ENCODE measurements around the gene RNASEH2B.

The RNASEH2B gene, protein sequence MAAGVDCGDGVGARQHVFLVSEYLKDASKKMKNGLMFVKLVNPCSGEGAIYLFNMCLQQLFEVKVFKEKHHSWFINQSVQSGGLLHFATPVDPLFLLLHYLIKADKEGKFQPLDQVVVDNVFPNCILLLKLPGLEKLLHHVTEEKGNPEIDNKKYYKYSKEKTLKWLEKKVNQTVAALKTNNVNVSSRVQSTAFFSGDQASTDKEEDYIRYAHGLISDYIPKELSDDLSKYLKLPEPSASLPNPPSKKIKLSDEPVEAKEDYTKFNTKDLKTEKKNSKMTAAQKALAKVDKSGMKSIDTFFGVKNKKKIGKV

DNA sequence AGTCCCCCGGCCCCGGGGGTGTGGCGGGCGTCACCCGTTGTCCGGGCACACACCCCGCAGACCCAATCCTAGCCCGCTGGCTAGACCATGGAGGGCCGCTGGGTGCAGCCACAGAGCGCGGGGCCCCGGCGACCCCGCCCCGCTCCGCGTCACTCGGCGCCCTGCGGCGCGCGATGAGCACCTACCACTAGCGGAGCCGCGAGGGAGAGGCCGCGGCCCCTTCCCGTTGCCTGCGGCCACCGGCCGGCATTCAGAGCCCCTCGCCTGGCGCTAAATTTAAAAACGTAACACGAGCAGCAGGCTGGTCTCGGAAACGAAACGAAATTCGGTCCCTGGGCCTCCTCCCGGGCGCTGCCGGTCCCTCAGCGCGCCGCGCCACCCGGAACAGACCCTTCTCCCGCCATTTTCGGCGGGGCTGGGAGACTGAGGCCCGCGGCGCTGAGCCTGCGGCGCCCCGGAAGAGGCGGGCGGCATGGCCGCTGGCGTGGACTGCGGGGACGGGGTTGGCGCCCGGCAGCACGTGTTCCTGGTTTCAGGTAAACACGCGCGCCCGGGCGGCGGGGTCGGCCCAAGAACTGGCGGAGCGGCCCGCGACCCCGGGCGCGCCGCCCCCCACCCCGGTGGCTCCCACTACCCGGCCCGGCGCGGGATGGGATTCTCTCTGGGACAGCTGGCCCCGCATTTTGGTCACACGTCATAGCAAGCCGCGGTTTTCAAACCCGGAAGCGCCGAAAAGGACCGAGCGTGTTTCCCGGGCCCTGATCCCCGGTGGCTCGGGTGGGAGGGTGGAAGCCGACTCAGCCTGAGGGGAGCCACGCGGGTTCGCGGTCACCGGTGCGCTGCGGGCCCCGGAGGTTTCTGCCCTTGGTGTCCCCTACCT, at the start of gene RNASEH2B:
TSS of gene RNASEH2B (plus strand) at position 187 of the 880 bp plus-strand sequence. CDS start at position 473, 286 bp downstream.
- peak; percentile 92 for DNase-seq

DNA sequence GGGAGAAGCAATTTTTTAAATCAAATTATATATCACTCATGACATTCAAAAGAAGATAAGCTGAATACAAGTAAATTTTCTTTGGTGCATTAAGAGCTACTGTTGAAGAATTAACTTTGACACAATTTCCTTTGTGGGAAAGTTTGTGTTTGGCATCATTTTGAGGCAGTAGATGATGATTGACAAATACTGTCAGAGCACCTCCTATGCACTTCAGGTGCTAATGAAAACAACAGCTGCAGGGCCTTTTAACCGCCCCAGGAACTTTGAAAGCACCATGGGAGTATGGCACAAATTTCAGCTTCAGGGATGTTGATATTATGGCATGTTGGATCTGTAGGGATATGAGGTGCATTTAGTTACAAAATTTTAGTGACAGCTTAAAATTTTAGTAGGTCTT, 45.1 kb upstream of the RNASEH2B start:
- no peak for DNase-seq

GRCh38 chr13:50866817-50867636, 42.6 kb upstream of the RNASEH2B start:
- DNase-seq: no peak

- DNase-seq: no peak
Observed at GRCh38 chr13:50867637-50867945, 42.0 kb upstream of the RNASEH2B start.

- no peak for DNase-seq
Observed at GRCh38 chr13:50871405-50871804, 38.2 kb upstream of the RNASEH2B start.

DNA sequence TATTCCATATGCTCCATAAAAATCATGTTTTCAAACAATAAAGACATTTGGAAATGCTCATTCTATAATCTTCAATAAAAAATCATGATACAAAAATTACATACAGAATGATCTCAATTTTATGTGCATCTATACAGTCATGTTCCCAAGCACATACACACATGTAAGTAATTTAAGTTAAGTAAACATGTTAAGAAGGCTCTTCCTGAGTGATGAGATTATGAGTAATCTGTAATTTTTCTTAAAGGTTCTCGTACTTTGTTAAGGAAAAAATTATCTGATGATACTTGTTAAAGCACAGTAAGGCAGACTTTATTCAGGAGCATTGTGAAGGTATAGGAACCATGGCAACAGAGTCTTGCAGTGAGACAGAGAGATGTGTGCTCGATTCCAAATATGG, 36.1 kb upstream of the RNASEH2B start:
- no peak for DNase-seq

DNA sequence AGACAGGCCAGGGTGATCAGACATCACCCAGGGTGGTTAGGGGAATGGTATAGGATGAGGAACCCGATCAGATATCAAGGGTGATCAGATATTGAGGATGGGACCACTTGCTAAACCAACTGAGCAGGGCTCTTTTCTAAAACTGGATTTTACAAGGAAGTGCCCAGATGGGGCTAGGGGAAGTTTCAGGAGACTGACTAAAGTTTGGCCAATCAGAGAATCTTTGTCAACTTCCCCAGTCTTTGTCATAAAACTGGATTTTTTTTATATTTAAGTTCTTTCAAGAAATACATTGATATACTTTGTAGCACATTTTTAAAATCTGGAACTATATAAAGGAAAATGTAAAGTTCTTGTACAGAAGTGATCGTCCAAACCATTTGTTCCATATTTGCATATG, 35.6 kb upstream of the RNASEH2B start:
- no peak for DNase-seq

DNA sequence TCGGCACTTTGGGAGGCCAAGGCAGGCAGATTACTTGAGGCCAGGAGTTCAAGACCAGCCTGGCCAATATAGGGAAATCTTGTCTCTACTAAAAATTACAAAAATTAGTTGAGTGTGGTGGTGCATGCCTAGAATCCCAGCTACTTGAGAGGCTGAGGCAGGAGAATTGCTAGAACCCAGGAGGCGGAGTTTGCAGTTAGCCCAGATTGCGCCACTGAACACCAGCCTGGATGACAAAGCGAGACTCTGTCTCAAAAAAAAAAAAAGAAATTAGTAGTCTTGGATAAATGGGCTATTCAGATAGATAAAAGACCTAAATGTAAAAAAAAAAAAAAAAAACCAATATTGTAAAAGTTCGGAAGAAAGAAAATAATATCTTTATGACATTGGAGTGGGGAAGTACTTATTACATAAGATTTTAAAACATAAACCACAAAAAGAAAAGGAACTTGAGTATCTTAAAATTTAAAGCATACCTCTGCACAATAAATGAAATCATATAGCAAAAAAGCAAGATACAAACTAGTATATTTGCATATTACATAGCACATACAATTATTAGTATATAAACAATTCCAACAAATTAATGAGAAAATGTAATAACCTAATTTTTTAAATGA, 26.7 kb upstream of the RNASEH2B start:
- no peak for DNase-seq

GRCh38 chr13:50883728-50884127, 25.9 kb upstream of the RNASEH2B start:
- DNase-seq: no peak

- DNase-seq: no peak
Observed at GRCh38 chr13:50884265-50884664, 25.3 kb upstream of the RNASEH2B start.

DNA sequence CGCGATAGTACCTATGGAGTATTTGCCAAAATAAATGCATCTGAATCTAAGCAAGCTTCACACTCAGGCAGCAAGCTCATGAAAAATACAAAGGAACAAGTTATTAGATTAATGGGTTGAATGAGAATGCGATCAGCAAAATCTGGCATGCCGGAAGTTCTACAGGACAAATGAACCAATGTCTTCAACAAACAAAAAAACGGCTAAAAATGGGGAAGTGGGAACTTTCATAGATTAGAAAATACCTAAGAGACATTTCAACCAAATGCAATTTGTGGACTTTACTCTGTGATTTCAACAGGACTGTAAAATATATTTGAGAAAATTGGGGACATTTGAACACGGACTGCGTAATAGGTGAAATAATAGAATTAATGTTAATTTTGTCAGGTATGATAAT, 22.4 kb upstream of the RNASEH2B start:
- DNase-seq: no peak

DNA sequence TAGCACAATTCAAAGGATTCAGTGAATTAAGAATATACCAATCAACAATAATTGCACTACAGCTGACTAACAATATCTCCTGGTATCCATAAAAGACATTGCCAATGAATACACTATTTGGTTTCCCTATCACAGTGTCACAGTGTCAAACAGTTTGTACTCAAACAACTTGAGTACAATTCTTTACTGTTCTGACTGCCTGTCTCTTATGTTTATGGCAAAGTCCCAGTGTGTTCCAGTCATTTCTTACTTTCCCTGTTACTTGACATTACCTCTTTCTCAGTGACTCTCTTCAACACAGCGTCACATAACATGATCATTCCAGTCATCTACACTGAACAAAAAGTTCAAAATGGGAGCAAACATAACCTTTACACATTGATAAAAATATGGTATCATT, 21.2 kb upstream of the RNASEH2B start:
- no peak for DNase-seq

DNA sequence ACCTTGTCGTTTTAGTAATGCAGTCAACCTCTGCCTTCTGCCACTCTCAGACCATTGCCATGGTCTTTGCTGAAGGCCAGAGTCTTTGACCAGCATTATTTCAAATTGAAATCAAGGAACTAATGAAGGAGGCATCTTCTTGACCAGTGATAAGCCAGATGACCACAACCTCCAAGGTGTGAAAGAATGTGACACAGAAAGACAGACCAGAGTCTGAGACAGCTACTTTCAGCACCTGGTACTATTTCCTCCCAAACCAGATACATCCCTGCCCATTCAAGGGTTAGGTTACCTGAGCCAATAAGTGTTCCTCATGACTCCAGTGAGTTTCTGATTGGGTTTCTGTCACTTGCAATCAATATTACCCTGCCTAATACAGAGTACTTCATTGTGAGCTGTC, 20.3 kb upstream of the RNASEH2B start:
- DNase-seq: no peak

GRCh38 chr13:50891206-50891605, 18.4 kb upstream of the RNASEH2B start:
- DNase-seq: no peak

GRCh38 chr13:50892210-50892944, 17.2 kb upstream of the RNASEH2B start:
- no peak for DNase-seq

DNA sequence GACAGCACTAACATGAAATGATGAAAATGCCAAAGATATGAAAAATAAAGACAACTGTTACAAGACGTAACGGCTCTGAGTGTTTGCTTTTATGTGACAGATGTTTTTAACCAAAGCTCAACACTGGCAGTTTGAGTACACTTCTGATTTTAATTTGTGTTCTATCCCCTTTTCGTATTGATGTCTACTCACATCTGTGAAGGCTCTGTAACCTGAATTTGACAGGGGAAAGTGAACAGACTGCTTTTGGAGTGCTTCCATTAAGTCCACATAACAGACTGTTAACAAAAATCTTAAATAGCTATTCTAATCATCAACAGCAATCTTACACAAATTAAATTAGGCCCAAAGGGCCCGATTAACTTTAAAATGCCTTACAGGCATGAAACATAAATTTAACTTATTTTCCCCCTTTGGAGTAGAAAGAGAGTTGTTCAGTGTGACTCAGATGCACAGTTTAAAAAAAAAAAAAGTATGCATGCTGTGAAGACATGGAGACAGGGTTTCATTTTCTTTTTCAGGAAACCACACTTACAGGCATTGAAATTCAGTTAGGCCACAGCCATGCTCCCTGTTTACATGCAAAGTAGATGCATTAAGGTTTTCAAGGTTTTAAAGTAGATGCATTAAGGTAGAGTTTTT, 16.3 kb upstream of the RNASEH2B start:
- no peak for DNase-seq

GRCh38 chr13:50894012-50894411, 15.6 kb upstream of the RNASEH2B start:
- DNase-seq: no peak

DNA sequence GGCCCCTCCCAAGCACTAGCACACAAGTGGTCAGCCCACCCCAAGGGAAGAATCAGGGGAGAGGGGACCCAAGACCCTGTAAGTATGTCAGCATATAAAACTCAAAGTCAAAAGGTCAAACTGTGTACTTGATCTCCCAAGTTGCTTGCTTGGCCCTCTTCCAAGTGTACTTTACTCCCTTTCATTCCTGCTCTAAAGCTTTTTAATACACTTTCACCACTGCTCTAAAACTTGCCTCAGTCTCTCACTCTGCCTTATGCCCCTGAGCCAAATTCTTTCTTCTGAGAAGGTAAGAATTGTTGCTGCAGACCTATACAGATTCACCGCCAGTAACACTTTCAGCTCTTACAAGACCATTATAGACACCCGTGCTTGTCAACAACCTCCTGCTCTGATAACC, 15.1 kb upstream of the RNASEH2B start:
- DNase-seq: no peak

GRCh38 chr13:50898338-50898737, 11.3 kb upstream of the RNASEH2B start:
- DNase-seq: no peak

DNA sequence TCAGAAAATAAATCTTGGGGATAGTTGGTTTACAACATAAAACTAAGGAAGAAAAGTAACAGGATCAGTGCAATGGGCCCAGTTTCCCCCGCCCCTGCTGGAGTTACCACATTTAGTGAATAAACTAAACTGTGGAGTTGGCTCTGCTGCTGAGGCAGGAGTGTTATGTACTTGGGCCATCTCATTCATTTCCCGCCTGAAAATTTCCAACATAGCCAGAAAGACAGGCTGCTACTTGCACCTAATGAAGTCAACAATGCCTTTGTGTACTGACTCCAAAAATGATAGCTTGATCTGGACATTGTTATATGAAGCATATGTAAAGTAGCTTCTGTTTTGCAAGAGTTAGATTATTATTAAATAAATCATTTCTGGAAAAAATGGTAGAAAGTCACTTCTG, 7.9 kb upstream of the RNASEH2B start:
- no peak for DNase-seq

DNA sequence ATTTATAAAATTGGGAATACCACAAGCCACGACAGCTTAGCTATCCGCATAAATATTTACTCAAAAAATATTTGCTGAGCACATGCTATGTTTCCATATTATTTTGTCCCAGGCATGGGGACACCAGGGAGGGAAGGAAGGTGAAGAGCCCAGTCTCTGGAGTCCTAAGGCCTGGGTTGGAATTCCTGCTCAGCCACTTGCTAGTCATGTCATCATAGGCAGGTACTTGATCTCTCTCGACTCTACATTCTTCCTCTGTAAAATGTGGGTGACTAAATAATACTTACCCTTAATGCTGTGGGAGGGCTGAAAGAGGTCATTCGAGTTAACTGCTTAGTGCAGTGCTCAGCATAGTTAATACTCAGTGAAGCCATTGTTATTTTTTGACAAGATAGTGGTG, 4.3 kb upstream of the RNASEH2B start:
- DNase-seq: no peak

DNA sequence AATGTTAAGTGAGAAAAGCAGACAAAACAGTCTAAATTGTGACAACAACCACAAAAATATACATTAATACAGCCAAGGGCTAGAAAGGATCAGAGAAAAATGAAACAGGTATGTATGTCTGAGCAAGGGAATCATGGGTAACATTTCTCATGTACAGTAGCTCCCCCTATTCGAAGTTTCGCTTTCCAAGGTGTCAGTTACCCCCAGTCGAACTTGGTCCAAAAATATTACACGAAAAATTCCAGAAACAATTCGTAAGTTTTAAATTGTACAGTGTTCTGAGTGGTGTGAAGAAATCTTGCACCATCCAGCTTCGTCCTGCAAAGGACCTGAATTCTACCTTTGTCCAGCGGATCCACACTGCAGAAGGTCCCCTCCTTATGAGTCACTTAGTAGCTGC, 1.8 kb upstream of the RNASEH2B start:
- no peak for DNase-seq
